K562 (cell line): ENCODE data around the gene FAM209A. TPM values are rescaled to one million over a fixed set of nuclear protein-coding genes. Genes with fewer than 3 reads are reported as not detected.
A peak's percentile ranks its signal among the peaks of the same experiment; 100 is the strongest.

Experiments
- ATAC-seq: fragments of 200-7000 bp; cut with Tn5 transposase; 3 replicates; pipeline ENCODE4 v1.9.1; 2020; ENCODE audit warnings: moderate library complexity
- BruUV-seq: library from RNA; stranded (reverse); fragments of 400-500 nt; replicated peaks from 2 replicates; lab custom pipeline; 2021; lab: Mats Ljungman, UMichigan
- CTCF ChIA-PET: fragments of 300-600 bp; formaldehyde crosslinking; extraction: SDS; loops from one replicate; lab custom pipeline; 2021; ENCODE audit warnings: low intra/inter-chr PET ratio; lab: Yijun Ruan, JAX
- POLR2A ChIA-PET: fragments of 300-600, 350-650 bp; sonication (Branson Sonifier 250); formaldehyde crosslinking; extraction: SDS; loops from one replicate; lab custom pipeline; 2021; ENCODE audit warnings: antibody characterized with exemption, inconsistent platforms; lab: Yijun Ruan, JAX
- DNase-seq, 4 experiments: peaks; one replicate each; pipeline versions ENCODE4 v3.0.0 to v3.0.0-alpha.2; 2011 to 2018; ENCODE audit warnings: low spot score in 3 of 4, mixed read lengths in 3 of 4; ENCODE audit errors: extremely low read depth in 1 of 4
- FAIRE-seq: peaks from 2 replicates; lab custom pipeline; 2011; peaks lifted over from hg19 to GRCh38; lab: Jason Lieb, UNC
- H2AFZ ChIP-seq: 2 replicates; pipeline ENCODE4 v1.6.0; 2011; ENCODE audit warnings: low read depth, low read length, control low read depth, inconsistent platforms
- H3K27ac ChIP-seq: fragments of 200-600 bp; 3 replicates; pipeline ENCODE4 v1.8.0; 2011; ENCODE audit warnings: low read depth, mild to moderate bottlenecking, control low read depth, inconsistent platforms, low read length, moderate library complexity, mixed read lengths; ENCODE audit errors: extremely low read depth
- H3K27me3 ChIP-seq, 2 experiments: fragments of 300-600 bp in 1 of 2; 2 replicates in 1 of 2; 3 replicates in 1 of 2; pipeline versions ENCODE4 v1.6.0 to v1.8.0; 2011; ENCODE audit warnings: inconsistent platforms in 2 of 2, low read length in 2 of 2, mild to moderate bottlenecking in 1 of 2, mixed read lengths in 1 of 2, moderate library complexity in 1 of 2; ENCODE audit not compliant: control insufficient read depth in 2 of 2, insufficient read depth in 2 of 2
- H3K36me3 ChIP-seq: fragments of 300-600 bp; 3 replicates; pipeline ENCODE4 v1.8.0; 2011; ENCODE audit warnings: mild to moderate bottlenecking, low read length, inconsistent platforms; ENCODE audit not compliant: control insufficient read depth, insufficient read depth
- H3K4me1 ChIP-seq, 2 experiments: fragments of 200-600 bp in 1 of 2; replicated peaks in 1 of 2; 2 replicates in 1 of 2; 3 replicates in 1 of 2; pipeline versions ENCODE4 v1.5.1 to v1.8.0; 2011; ENCODE audit warnings: inconsistent platforms in 2 of 2, low read length in 2 of 2, mild to moderate bottlenecking in 1 of 2, mixed read lengths in 1 of 2, moderate library complexity in 1 of 2; ENCODE audit not compliant: control insufficient read depth in 2 of 2, insufficient read depth in 2 of 2
- H3K4me2 ChIP-seq: 2 replicates; pipeline ENCODE4 v1.6.1; 2011; ENCODE audit warnings: low read length, control low read depth, inconsistent platforms, mixed read lengths; ENCODE audit not compliant: insufficient read depth
- H3K4me3 ChIP-seq: fragments of 200-600 bp; sonication (generic), shearing (Covaris generic); 2 replicates; pipeline ENCODE4 v1.5.1; 2016; ENCODE audit warnings: control low read depth, inconsistent platforms
- H3K79me2 ChIP-seq: fragments of 200-600 bp; 3 replicates; pipeline ENCODE4 v1.8.0; 2011; ENCODE audit warnings: low read length, inconsistent platforms; ENCODE audit not compliant: control insufficient read depth, insufficient read depth
- H3K9ac ChIP-seq, 2 experiments: 2 replicates each; pipeline versions ENCODE4 v1.6.0 to v1.6.1; 2011; ENCODE audit warnings: low read depth in 2 of 2, low read length in 2 of 2, control low read depth in 1 of 2, inconsistent platforms in 1 of 2, mild to moderate bottlenecking in 1 of 2, mixed read lengths in 1 of 2; ENCODE audit not compliant: insufficient read depth in 1 of 2
- H3K9me1 ChIP-seq: one replicate; pipeline ENCODE4 v1.6.0; 2011; ENCODE audit warnings: inconsistent platforms, mild to moderate bottlenecking, low read length, moderate library complexity; ENCODE audit not compliant: control insufficient read depth, insufficient read depth
- H3K9me3 ChIP-seq: replicated peaks from 2 replicates; pipeline ENCODE4 v1.5.1; 2011; ENCODE audit warnings: low read depth, low read length, inconsistent platforms; ENCODE audit not compliant: control insufficient read depth, insufficient read depth
- H4K20me1 ChIP-seq: replicated peaks from 2 replicates; pipeline ENCODE4 v1.6.1; 2011; ENCODE audit warnings: low read length, inconsistent platforms, mixed read lengths; ENCODE audit not compliant: control insufficient read depth, insufficient read depth
- ATF1 ChIP-seq, 2 experiments: fragments of 450-650 bp in 1 of 2; IDR thresholded peaks; 2 replicates each; pipeline ENCODE4 v1.6.1; 2016; ENCODE audit warnings: missing compliant biosample characterization in 1 of 2, missing genetic modification characterization in 1 of 2
- CREB5 ChIP-seq: fragments of 250-450 bp; sonication (Bioruptor Pico); IDR thresholded peaks from 2 replicates; pipeline ENCODE4 v1.5.0; 2020; ENCODE audit warnings: mild to moderate bottlenecking
- ELF2 ChIP-seq: fragments of 250-450 bp; sonication (Bioruptor Pico); IDR thresholded peaks from 2 replicates; pipeline ENCODE4 v1.5.0; 2021; ENCODE audit warnings: mild to moderate bottlenecking
- HDAC3 ChIP-seq: fragments of 450-650 bp; IDR thresholded peaks from 2 replicates; pipeline ENCODE4 v1.6.1; 2018; ENCODE audit warnings: borderline replicate concordance, mild to moderate bottlenecking, moderate library complexity; ENCODE audit not compliant: partially characterized antibody
- MCM2 ChIP-seq: fragments of 450-650 bp; IDR thresholded peaks from 2 replicates; pipeline ENCODE4 v1.6.1; 2017; ENCODE audit warnings: low read depth, mild to moderate bottlenecking
- PRMT5 ChIP-seq: sonication (generic); formaldehyde crosslinking; IDR thresholded peaks from 2 replicates; pipeline ENCODE4 v1.5.0; 2020; ENCODE audit warnings: missing genetic modification reagents
- PTTG1 ChIP-seq: fragments of 450-650 bp; IDR thresholded peaks from 2 replicates; pipeline ENCODE4 v1.6.1; 2016; ENCODE audit warnings: low read depth, mild to moderate bottlenecking, missing genetic modification characterization, missing compliant biosample characterization
- RNF2 ChIP-seq: sonication (generic); IDR thresholded peaks from 2 replicates; pipeline ENCODE4 v1.6.1; 2016
- SOX6 ChIP-seq: fragments of 450-650 bp; IDR thresholded peaks from 2 replicates; pipeline ENCODE4 v1.6.1; 2014; ENCODE audit warnings: mild to moderate bottlenecking
- TFE3 ChIP-seq: fragments of 450-650 bp; formaldehyde crosslinking; IDR thresholded peaks from 2 replicates; pipeline ENCODE4 v1.4.0; 2020; ENCODE audit warnings: mild to moderate bottlenecking, mixed read lengths
- ZFP91 ChIP-seq: sonication (generic); formaldehyde crosslinking; IDR thresholded peaks from 2 replicates; pipeline ENCODE4 v1.8.0; 2022; ENCODE audit warnings: mild to moderate bottlenecking, missing genetic modification reagents
- ZNF239 ChIP-seq: fragments of 250-450 bp; sonication (Bioruptor Pico); IDR thresholded peaks from 2 replicates; pipeline ENCODE4 v1.4.0; 2020; ENCODE audit warnings: mild to moderate bottlenecking
- ZNF561 ChIP-seq: fragments of 450-650 bp; formaldehyde crosslinking; conservative IDR thresholded peaks from 2 replicates; pipeline ENCODE4 v1.4.0; 2020; ENCODE audit warnings: mild to moderate bottlenecking, moderate library complexity
- WGBS: fragments of 100-300 bp; shearing (Covaris generic); methylation state at CpG from one replicate; pipeline ENCODE4 v1.1.6; 2016; ENCODE audit warnings: low coverage, mixed read lengths; ENCODE audit not compliant: insufficient coverage; ENCODE audit errors: missing lambda C conversion rate; 5-methylcytosine and 5-hydroxymethylcytosine counted together
- in situ Hi-C: fragments of 300-500 bp; cut with MboI; formaldehyde crosslinking; loops from 4 replicates; pipeline ENCODE4 v1.15.0; 2018; ENCODE audit warnings: inconsistent platforms, mixed read lengths
- intact Hi-C: fragments of 100-400 bp; cut with micrococcal nuclease; formaldehyde crosslinking; loops from 2 replicates; pipeline ENCODE4 v1.14.2; 2022
- polyA plus RNA-seq, 8 experiments: library from polyadenylated mRNA; depleted of rRNA in 4 of 8; stranded (reverse) in 5 of 8; unstranded in 3 of 8; fragments of >200 nt; fragmentation: Nextera tagmentation in 2 of 8; fragmentation: Illumina TruSeq in 1 of 8; extraction: Ambion mirVana in 2 of 8; extraction: Trizol in 1 of 8; gene quantifications; 2 replicates each; pipeline versions ENCODE4 v1.2.1 to v1.2.3, GENCODE V29; 2011 to 2014; ENCODE audit warnings: inconsistent platforms in 1 of 8, missing spikeins in 1 of 8
- total RNA-seq, 7 experiments: library from RNA; depleted of rRNA in 6 of 7; stranded (reverse); fragments of >200 nt in 6 of 7; fragmentation: Illumina TruSeq in 2 of 7; extraction: Trizol in 2 of 7; gene quantifications; 2 replicates each; pipeline versions ENCODE4 v1.2.1 to v1.2.3, GENCODE V29; 2011 to 2021; ENCODE audit warnings: low replicate concordance in 1 of 7

FAM209A gene
- total and polyA plus RNA-seq, 9 of the 15 experiments (the other 6 are each of a cell fraction or from before 2014, with no cell fraction given): 0.08 to 0.15 (median 0.11) TPM; not detected in 6

GRCh38 chr20:56483970-56484369 lies 40.6 kb upstream of the FAM209A start:
- Histone ChIP-seq H3K9me3 (no peaks in the 10 kb centered on the region), H3K27me3 (no peaks in the 10 kb centered on the region), H4K20me1 (no peaks in the 10 kb centered on the region; the same call in 1 of the 2 replicates), H3K79me2 (no peaks in the 10 kb centered on the region), H3K4me2 (no peak overlapping the region), H2AFZ (no peak overlapping the region), H3K4me3 (no peak overlapping the region), H3K9me1 (no peaks in the 10 kb centered on the region), H3K9ac (no peak overlapping the region), H3K36me3 (peaks cover 82% of the 10 kb centered on the region), H3K27ac (no peak overlapping the region), H3K4me1 (no peaks in the 10 kb centered on the region)
- FAIRE-seq (no peak), ATAC-seq (no peak), DNase-seq (no peak)
- BruUV-seq: no TSS peak
- in situ Hi-C loops: no loop called here
- intact Hi-C loops: no loop called here
- ChIA-PET POLR2A (interaction anchor here (0.6 to 1.7 kb wide), 3 partner anchors 9 to 66 kb away, joined by 3 to 4 read pairs (median 3); no protein-coding TSS in a partner anchor), CTCF (no interaction called here)
- no peak for TF ChIP-seq SOX6
- peak; percentile 46; the same call in 1 of the 2 replicates for TF ChIP-seq TFE3 (CRISPR knock-in tag)
- 90% methylated on average over 7 of the region's 7 CpGs for WGBS

- H3K4me2 ChIP-seq: no peak overlapping the region
- no peak overlapping the region for H3K9ac ChIP-seq
- no peak for ATAC-seq
- intact Hi-C loops: no loop called here
- H3K79me2 ChIP-seq: no peaks in the 10 kb centered on the region
- peaks cover 76% of the 10 kb centered on the region for H3K36me3 ChIP-seq
- ChIA-PET POLR2A (no interaction called here), CTCF (no interaction called here)
- H3K4me1 ChIP-seq: no peaks in the 10 kb centered on the region
- FAIRE-seq: peak; percentile 11
- 87% methylated on average over 11 of the region's 11 CpGs for whole genome bisulfite sequencing
- no TSS peak for BruUV-seq
- no peaks in the 10 kb centered on the region for H3K9me3 ChIP-seq
- no peak for DNase-seq
- H3K4me3 ChIP-seq: no peak overlapping the region
- H3K27me3 ChIP-seq: no peaks in the 10 kb centered on the region
- H3K27ac ChIP-seq: no peak overlapping the region
- no peaks in the 10 kb centered on the region for H3K9me1 ChIP-seq
- H4K20me1 ChIP-seq: no peaks in the 10 kb centered on the region; the same call in 1 of the 2 replicates
- in situ Hi-C loops: no loop called here
- no peak overlapping the region for H2AFZ ChIP-seq
- TF ChIP-seq PRMT5 (CRISPR knock-in tag): no peak
- TF ChIP-seq ATF1 (CRISPR knock-in tag; IDR thresholded peaks at IDR 0.05): no peak
- TF ChIP-seq ATF1 (tag; IDR thresholded peaks at IDR 0.05): no peak
- TF ChIP-seq MCM2: no peak
- TF ChIP-seq ZFP91 (CRISPR knock-in tag): no peak
- no peak for TF ChIP-seq RNF2
- no peak for TF ChIP-seq HDAC3
- no peak for TF ChIP-seq ELF2 (CRISPR knock-in tag)
- no peak for TF ChIP-seq PTTG1 (tag)
- no peak for TF ChIP-seq ZNF561
- no peak for TF ChIP-seq CREB5 (CRISPR knock-in tag)
- TF ChIP-seq ZNF239 (CRISPR knock-in tag): no peak
Observed at GRCh38 chr20:56487216-56487615, 37.3 kb upstream of the FAM209A start.
